GDM1 (cell line): ENCODE measurements around the gene YBX1.

Source experiments
- DNase-seq: peaks from one replicate; lab custom pipeline; 2025; lab: John Stamatoyannopoulos, UW

Gene YBX1

DNA sequence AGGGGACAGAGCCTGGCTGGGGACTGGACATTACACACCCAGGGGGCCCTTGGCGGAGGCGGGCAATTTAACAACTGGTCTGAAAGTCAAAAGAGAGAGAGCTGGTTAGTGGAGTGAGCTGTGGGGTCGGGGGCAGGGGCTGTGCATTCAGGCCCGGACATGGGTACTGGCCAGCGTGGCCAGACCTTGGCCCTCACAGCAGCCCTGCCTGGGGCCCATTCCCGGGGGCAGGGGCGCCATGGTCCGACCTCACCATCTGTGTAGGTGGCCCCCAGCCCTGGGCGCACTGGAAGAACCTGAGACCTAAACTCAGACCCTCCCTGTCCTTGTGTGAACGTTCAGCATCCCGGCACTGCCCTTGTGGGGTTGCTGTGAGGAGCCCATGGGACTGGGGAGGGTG lies 52.8 kb downstream of the YBX1 start:
- DNase-seq = no peak

DNA sequence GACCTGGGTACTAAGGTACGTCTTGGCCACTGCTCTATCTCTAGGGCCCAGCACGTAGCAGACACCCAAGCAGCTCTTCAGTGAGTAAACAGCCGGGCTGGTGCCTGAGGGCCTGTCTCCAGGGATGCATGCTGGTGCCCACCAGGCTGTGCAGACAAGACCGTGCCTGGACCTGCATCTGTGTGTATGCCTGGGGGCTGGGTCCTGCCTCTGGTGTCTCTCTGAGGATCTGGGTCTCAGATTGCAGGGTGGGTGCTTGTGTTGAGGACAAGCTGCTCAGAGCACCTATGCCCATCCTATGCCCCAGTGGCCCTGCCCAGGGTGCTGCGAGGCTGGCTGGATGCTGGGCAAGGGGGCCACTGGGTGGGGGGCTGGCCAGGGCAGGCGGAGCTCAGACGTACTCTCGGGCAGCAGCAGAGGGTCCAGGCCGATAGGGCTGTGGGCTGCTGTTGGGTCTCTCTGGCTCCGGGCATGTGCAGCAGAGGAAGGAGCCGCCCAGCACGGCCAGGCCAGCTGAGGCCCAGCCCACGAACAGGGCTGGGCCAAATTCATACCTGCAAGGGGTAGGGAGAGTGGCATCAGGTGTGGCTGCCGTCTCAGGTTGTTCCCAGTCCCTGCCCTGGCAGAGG lies 53.4 kb downstream of the YBX1 start:
- DNase-seq = no peak

DNA sequence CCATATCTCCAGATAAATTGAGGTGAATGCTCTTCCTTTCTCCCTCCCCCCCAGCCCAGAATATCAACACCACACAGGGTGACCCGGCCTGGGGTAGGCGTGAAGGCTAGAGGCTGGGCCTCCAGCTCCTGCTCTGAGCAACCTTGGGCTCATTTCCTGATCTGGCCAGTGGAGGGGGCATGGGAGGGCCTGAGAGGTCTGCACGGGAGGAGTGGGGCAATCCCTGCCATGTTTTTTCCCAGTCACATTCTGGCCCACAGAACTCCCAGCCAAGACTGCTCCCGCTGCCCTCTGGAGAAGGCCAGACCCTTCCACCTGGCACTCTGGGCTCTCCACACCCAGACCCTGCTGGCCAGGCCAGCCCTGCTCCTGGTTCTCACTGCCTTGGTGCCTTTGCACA lies 53.9 kb downstream of the YBX1 start:
- DNase-seq = no peak

DNA sequence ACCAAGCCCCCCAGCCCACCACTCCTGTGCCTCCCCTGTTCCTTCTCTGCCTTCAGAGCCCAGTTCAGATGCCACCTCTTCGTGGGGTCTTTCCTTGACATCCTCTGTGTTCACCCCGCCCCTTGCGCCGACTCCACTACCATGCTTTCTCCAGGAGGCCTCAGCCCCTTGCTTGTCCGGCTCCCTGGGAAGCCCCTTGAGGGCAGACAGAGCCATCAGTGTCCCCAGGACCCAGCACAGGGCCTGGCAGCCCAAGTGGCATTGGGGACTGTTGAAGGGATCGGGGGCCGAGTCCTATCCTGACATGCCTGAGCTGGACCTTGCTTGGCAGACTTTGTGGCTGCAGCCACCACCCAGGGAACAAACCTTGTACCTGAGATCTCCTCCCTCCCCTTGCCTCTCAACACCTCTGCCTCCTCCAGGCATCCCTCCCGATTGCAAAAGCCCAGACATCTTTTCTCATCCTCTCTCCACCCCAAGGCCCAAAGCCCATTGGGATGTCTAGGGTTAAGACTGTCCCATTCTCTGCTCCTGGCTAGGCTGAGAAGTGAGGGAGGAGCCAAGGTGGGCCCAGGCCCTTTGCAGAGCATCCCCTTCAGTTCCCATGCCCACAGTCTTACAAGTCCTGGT lies 54.5 kb downstream of the YBX1 start:
- DNase-seq = no peak

GRCh38 chr1:42737257-42737656 lies 55.0 kb downstream of the YBX1 start:
- peak; percentile 88 for DNase-seq

DNA sequence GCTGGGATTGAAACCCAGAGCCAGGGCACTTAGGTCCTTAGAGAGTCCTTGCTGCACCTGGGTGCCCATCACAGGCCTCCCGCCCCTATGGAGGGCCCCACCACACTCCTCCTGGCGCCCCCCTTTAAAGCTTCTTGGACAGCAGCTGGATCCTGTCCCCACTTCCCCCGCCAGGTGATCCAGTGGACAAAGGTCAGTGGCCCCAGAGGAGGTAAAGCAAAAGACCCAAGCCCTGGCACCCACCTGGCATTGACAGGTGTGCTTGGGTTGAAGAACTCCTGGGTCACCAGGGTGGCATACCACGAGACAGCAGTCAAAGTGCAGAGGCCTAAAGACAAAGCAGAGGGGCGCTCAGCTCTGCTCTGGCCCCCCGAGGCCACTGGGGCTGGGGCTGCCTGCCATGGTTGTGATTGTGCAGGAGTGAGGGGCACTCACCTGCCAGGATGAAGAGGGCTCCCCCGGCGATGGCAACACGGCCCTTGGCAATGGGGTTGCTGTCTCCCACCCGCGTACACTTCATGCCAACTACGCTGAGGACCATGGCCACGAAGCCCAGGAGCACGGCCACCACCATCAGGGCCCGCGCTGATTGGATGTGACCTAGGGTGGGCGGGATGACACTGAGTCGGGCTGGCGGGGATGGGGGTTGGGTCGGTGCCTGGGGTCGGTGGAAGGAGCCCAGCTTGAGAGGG lies 55.9 kb downstream of the YBX1 start:
- no peak for DNase-seq

- no peak for DNase-seq
Measured at GRCh38 chr1:42738678-42739226, 56.5 kb downstream of the YBX1 start.

DNA sequence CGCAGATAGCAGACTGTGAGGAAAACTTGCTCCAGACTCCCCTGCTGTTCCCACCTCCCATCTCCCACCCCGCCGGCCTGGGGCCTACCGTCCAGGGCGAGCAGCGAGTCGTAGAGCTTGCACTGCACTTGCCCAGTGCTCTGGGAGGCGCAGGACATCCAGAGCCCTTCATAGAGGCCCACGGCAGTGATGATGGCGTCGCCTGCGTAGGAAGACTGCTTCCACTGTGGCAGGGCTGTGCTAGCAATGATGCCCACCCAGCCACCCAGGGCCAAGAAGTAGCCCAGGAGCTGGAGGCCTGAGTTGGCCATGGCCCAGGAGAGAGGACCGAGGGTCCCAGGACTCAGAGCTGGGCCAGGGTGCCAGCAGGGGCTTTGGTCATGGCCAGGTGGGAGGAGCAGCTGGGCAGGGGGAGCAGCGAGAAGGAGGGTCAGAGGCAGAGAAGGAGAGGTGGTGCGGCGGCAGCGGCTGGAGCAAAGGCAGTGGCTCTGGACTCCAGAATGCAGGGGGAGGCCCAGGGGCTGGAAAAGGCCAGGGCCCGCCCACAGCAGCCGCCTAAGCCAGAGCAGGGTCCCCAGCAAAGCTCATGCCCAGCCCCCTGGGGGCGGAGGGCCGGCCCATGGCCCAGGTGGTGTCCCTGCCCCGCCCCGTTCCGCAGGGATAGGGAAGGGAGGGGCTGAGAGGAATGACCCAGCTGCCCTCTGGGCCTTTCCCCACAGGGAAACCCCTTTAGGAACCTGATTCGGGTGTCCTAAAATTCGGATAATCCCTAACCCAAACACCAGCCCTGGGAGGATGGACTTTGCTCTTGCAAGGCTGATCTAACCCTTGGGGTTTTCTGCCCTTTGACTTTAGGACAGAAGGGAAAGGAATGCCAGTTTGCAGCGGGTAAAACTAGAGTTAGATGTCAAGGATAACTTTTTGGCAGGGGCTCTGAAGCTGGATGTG lies 57.8 kb downstream of the YBX1 start, which contains the start of gene CLDN19:
TSS of gene CLDN19 (minus strand) at position 484 of the 948 bp plus-strand sequence. CDS start at position 311, 173 bp downstream.
- DNase-seq = no peak

GRCh38 chr1:42740851-42741580 lies 58.8 kb downstream of the YBX1 start:
- no peak for DNase-seq

DNA sequence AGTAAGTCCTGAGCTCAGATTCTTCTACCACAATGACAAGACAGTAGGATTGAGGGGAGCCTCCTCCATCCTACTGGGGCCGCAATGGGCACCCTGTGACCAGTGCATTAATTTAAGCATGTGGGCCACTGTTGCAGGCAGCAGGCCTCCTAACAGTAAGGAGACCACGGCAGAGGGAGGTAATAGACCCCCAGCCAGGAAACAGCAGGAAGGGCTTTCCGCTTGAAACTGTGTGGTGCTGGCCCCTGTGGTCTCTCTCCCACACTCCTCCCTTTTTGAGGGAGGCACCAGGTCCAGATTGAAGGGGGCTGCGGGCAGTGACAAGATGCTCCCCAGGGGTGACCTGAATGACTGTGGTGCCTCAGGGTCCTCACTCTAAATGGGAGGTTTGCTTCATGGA lies 59.5 kb downstream of the YBX1 start:
- no peak for DNase-seq

- no peak for DNase-seq
Measured at GRCh38 chr1:42742141-42742540, 59.9 kb downstream of the YBX1 start.

- no peak for DNase-seq
Measured at GRCh38 chr1:42742617-42743316, 60.5 kb downstream of the YBX1 start.

DNA sequence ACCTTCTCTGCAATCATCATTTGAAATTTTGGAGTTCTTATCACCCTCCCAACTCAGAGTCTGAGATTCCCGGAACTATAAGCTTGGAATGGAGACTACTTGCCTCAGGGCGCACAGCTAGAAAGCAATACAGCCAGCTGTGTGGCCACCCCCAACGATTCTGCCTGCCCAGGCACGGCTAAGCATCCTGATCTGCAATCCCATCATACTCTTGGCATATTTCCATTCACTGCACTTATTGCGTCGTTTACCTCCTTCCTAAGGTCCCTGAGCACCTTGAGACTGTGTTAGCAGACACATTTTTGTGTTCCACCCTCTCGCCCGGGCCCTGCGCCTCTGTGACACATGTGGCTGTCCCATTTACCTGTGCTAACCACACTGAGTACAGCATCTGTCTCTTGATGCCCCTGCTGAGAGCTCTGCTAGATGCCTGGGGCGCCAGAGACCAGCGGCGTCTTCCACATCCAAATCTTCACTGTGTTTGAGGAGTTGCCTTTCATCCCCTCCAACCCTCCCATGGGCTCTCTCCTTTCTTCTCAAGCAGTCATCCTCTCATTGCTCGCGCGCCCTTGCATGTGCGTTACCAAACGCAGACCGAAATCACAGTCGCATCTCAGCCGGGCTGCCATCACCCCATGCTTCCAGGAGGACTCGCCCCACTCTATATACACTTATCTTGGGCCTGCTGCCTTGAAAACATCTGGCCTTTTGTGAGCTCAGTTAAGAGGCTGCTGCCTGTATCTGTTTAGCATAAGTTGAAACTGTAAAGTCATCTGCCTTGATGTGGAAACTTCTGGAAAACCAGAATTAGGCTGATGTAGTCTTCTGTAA lies 61.3 kb downstream of the YBX1 start:
- no peak for DNase-seq

GRCh38 chr1:42744148-42744413 lies 61.9 kb downstream of the YBX1 start:
- DNase-seq = no peak

GRCh38 chr1:42745851-42746250 lies 63.6 kb downstream of the YBX1 start:
- DNase-seq = no peak

- DNase-seq = no peak
Measured at GRCh38 chr1:42746436-42747105, 64.4 kb downstream of the YBX1 start.

- peak; percentile 36 for DNase-seq
Measured at GRCh38 chr1:42747125-42747524, 64.9 kb downstream of the YBX1 start.

- no peak for DNase-seq
Measured at GRCh38 chr1:42748021-42748420, 65.8 kb downstream of the YBX1 start.
